K562 (cell line): Measurements from ENCODE around the gene OLFML3. TPM values are rescaled to one million over a fixed set of nuclear protein-coding genes. Genes with fewer than 3 reads are reported as not detected.

Experiments
- ARID1B ChIP-seq: fragments of 450-650 bp; IDR thresholded peaks from 2 replicates; pipeline ENCODE4 v1.6.1; 2016; ENCODE audit warnings: antibody characterized with exemption, mild to moderate bottlenecking, inconsistent platforms
- BACH1 ChIP-seq: fragments of 200-800 bp; sonication (Bioruptor generic); IDR thresholded peaks from 2 replicates; pipeline ENCODE4 v1.6.1; 2016; ENCODE audit warnings: missing genetic modification characterization, missing compliant biosample characterization
- CAMTA2 ChIP-seq: fragments of 250-450 bp; sonication (Bioruptor Pico); conservative IDR thresholded peaks from 2 replicates; pipeline ENCODE4 v1.5.1; 2022
- HNRNPK ChIP-seq: fragments of 200-400 bp; formaldehyde crosslinking; IDR thresholded peaks from one replicate; pipeline ENCODE4 v1.6.1; 2018; ENCODE audit warnings: mild to moderate bottlenecking, low read depth, low read length; ENCODE audit not compliant: poor library complexity, severe bottlenecking
- PRPF4 ChIP-seq: fragments of 200-400 bp; formaldehyde crosslinking; IDR thresholded peaks from one replicate; pipeline ENCODE4 v1.6.1; 2017; ENCODE audit warnings: low read length, low read depth, mild to moderate bottlenecking; ENCODE audit not compliant: insufficient read depth, poor library complexity, severe bottlenecking
- REST ChIP-seq, 2 experiments: fragments of 450-650 bp; formaldehyde crosslinking in 1 of 2; IDR thresholded peaks; 2 replicates each; pipeline versions ENCODE4 v1.4.0 to v1.6.1; 2014 to 2020; ENCODE audit warnings: mild to moderate bottlenecking in 2 of 2, borderline replicate concordance in 1 of 2, low read depth in 1 of 2
- SMARCA4 ChIP-seq: fragments of 450-650 bp; IDR thresholded peaks from 2 replicates; pipeline ENCODE4 v1.6.1; 2016
- TAF9B ChIP-seq: fragments of 450-650 bp; IDR thresholded peaks from 2 replicates; pipeline ENCODE4 v1.6.1; 2018; ENCODE audit warnings: mild to moderate bottlenecking; ENCODE audit not compliant: partially characterized antibody
- TRIM28 ChIP-seq: fragments of 450-650 bp; IDR thresholded peaks from 2 replicates; pipeline ENCODE4 v1.6.1; 2017
- ZBTB5 ChIP-seq: fragments of 450-650 bp; IDR thresholded peaks from 2 replicates; pipeline ENCODE4 v1.6.1; 2017; ENCODE audit warnings: antibody characterized with exemption
- ZNF165 ChIP-seq: fragments of 250-450 bp; sonication (Bioruptor Pico); IDR thresholded peaks from 2 replicates; pipeline ENCODE4 v1.4.0; 2020; ENCODE audit warnings: borderline replicate concordance
- ZNF184 ChIP-seq: sonication (generic); formaldehyde crosslinking; IDR thresholded peaks from 2 replicates; pipeline ENCODE4 v1.5.0; 2020; ENCODE audit warnings: missing genetic modification reagents
- ZNF445 ChIP-seq: fragments of 250-450 bp; sonication (Bioruptor Pico); IDR thresholded peaks from 2 replicates; pipeline ENCODE4 v1.4.0; 2020; ENCODE audit warnings: low read depth, mild to moderate bottlenecking, moderate library complexity
- ZNF764 ChIP-seq: fragments of 250-450 bp; sonication (Bioruptor Pico); IDR thresholded peaks from 2 replicates; pipeline ENCODE4 v1.4.0; 2020; ENCODE audit warnings: low read depth, mild to moderate bottlenecking, moderate library complexity
- polyA plus RNA-seq, 8 experiments: library from polyadenylated mRNA; depleted of rRNA in 4 of 8; stranded (reverse) in 5 of 8; unstranded in 3 of 8; fragments of >200 nt; fragmentation: Nextera tagmentation in 2 of 8; fragmentation: Illumina TruSeq in 1 of 8; extraction: Ambion mirVana in 2 of 8; extraction: Trizol in 1 of 8; gene quantifications; 2 replicates each; pipeline versions ENCODE4 v1.2.1 to v1.2.3, GENCODE V29; 2011 to 2014; ENCODE audit warnings: inconsistent platforms in 1 of 8, missing spikeins in 1 of 8
- total RNA-seq, 7 experiments: library from RNA; depleted of rRNA in 6 of 7; stranded (reverse); fragments of >200 nt in 6 of 7; fragmentation: Illumina TruSeq in 2 of 7; extraction: Trizol in 2 of 7; gene quantifications; 2 replicates each; pipeline versions ENCODE4 v1.2.1 to v1.2.3, GENCODE V29; 2011 to 2021; ENCODE audit warnings: low replicate concordance in 1 of 7

OLFML3 gene
- total and polyA plus RNA-seq, 9 of the 15 experiments (the other 6 are each of a cell fraction or from before 2014, with no cell fraction given): 0.07 to 0.13 (median 0.07) TPM; not detected in 6

- TF ChIP-seq REST (IDR thresholded peaks at IDR 0.05; ENCODE audit: borderline replicate concordance) (peak; percentile 76; the same call in 1 of the 2 replicates), REST (CRISPR knock-in tag; IDR thresholded peaks at IDR 0.05; ENCODE audit: low read depth) (no peak), BACH1 (tag) (no peak), ARID1B (no peak), ZBTB5 (no peak), TRIM28 (no peak), PRPF4 (no peak), ZNF764 (no peak), SMARCA4 (no peak), ZNF445 (CRISPR knock-in tag) (no peak), TAF9B (no peak), ZNF184 (no peak), CAMTA2 (CRISPR knock-in tag) (no peak), HNRNPK (no peak), ZNF165 (no peak)
Observed at GRCh38 chr1:113978863-113979702, at the start of gene OLFML3 (continued).
